HepG2 (cell line): ENCODE data around the gene ZNF653. TPM values are rescaled to one million over a fixed set of nuclear protein-coding genes. Genes with fewer than 3 reads are reported as not detected.

ENCODE experiments used
- ASH2L ChIP-seq: fragments of 300-600, 200-600 bp; sonication (generic); IDR thresholded peaks from 2 replicates; pipeline ENCODE4 v1.7.0; 2017; ENCODE audit warnings: low read depth, mild to moderate bottlenecking, moderate library complexity, mixed read lengths, low read length; ENCODE audit not compliant: insufficient read length
- ATF4 ChIP-seq, 2 experiments: fragments of 450-650 bp in 1 of 2; sonication (generic) in 1 of 2; formaldehyde crosslinking; IDR thresholded peaks; 2 replicates each; pipeline versions ENCODE4 v1.5.0 to v1.8.0; 2020 to 2022; ENCODE audit warnings: mild to moderate bottlenecking in 1 of 2, missing genetic modification reagents in 1 of 2
- FIP1L1 ChIP-seq: fragments of 200-400 bp; formaldehyde crosslinking; IDR thresholded peaks from 2 replicates; pipeline ENCODE4 v1.6.1; 2018; ENCODE audit warnings: low read depth, mild to moderate bottlenecking, low read length, moderate library complexity, borderline replicate concordance; ENCODE audit not compliant: insufficient read depth
- FOSL1 ChIP-seq: sonication (generic); formaldehyde crosslinking; IDR thresholded peaks from 2 replicates; pipeline ENCODE4 v1.9.0; 2021; ENCODE audit warnings: missing genetic modification reagents, borderline replicate concordance
- GTF2F1 ChIP-seq: fragments of 150-350 bp; IDR thresholded peaks from 2 replicates; pipeline ENCODE4 v1.6.1; 2014; ENCODE audit warnings: low read length
- HINFP ChIP-seq: sonication (generic); formaldehyde crosslinking; IDR thresholded peaks from 2 replicates; pipeline ENCODE4 v1.4.0; 2020; ENCODE audit warnings: low read depth, mild to moderate bottlenecking, missing genetic modification reagents
- HMG20A ChIP-seq: IDR thresholded peaks from 2 replicates; pipeline ENCODE4 v1.6.1; 2016; ENCODE audit warnings: borderline replicate concordance
- NRL ChIP-seq: sonication (generic); formaldehyde crosslinking; IDR thresholded peaks from 2 replicates; pipeline ENCODE4 v1.5.0; 2020; ENCODE audit warnings: missing genetic modification reagents, mild to moderate bottlenecking, moderate library complexity, borderline replicate concordance
- PBX3 ChIP-seq: sonication (generic); formaldehyde crosslinking; IDR thresholded peaks from 2 replicates; pipeline ENCODE4 v1.8.1; 2023; ENCODE audit warnings: missing genetic modification reagents, inconsistent platforms, borderline replicate concordance
- RAD51 ChIP-seq: fragments of 450-650 bp; IDR thresholded peaks from 2 replicates; pipeline ENCODE4 v1.6.1; 2016; ENCODE audit warnings: borderline replicate concordance
- SIX4 ChIP-seq: sonication (generic); formaldehyde crosslinking; IDR thresholded peaks from 2 replicates; pipeline ENCODE4 v1.4.0; 2020; ENCODE audit warnings: missing genetic modification reagents
- SYNCRIP ChIP-seq: fragments of 200-400 bp; formaldehyde crosslinking; IDR thresholded peaks from 2 replicates; pipeline ENCODE4 v1.6.1; 2018; ENCODE audit warnings: mild to moderate bottlenecking, low read depth, low read length; ENCODE audit not compliant: insufficient read depth
- TARDBP ChIP-seq: sonication (generic); formaldehyde crosslinking; IDR thresholded peaks from 2 replicates; pipeline ENCODE4 v1.8.0; 2022; ENCODE audit warnings: mild to moderate bottlenecking, missing genetic modification reagents
- TBP ChIP-seq: sonication (generic); formaldehyde crosslinking; IDR thresholded peaks from 2 replicates; pipeline ENCODE4 v1.5.0; 2020; ENCODE audit warnings: missing genetic modification reagents
- ZFAT ChIP-seq: sonication (generic); formaldehyde crosslinking; conservative IDR thresholded peaks from 2 replicates; pipeline ENCODE4 v1.8.1; 2023; ENCODE audit warnings: missing genetic modification reagents, inconsistent platforms
- ZMYM3 ChIP-seq: sonication (generic); formaldehyde crosslinking; IDR thresholded peaks from 2 replicates; pipeline ENCODE4 v1.5.1; 2020; ENCODE audit warnings: mild to moderate bottlenecking, missing genetic modification reagents
- ZNF121 ChIP-seq: sonication (generic); formaldehyde crosslinking; IDR thresholded peaks from 2 replicates; pipeline ENCODE4 v1.5.0; 2020; ENCODE audit warnings: mild to moderate bottlenecking, missing genetic modification reagents
- ZNF274 ChIP-seq: sonication (generic); formaldehyde crosslinking; IDR thresholded peaks from 2 replicates; pipeline ENCODE4 v1.5.1; 2020; ENCODE audit warnings: mild to moderate bottlenecking, missing genetic modification reagents
- ZNF3 ChIP-seq: IDR thresholded peaks from 2 replicates; pipeline ENCODE4 v1.7.0; 2017; ENCODE audit warnings: inconsistent platforms
- ZNF446 ChIP-seq: sonication (generic); formaldehyde crosslinking; IDR thresholded peaks from 2 replicates; pipeline ENCODE4 v1.5.0; 2020; ENCODE audit warnings: mild to moderate bottlenecking, missing genetic modification reagents
- ZNF460 ChIP-seq: sonication (generic); formaldehyde crosslinking; IDR thresholded peaks from 2 replicates; pipeline ENCODE4 v1.5.1; 2020; ENCODE audit warnings: missing genetic modification reagents, mild to moderate bottlenecking, borderline replicate concordance
- ZNF546 ChIP-seq: sonication (generic); formaldehyde crosslinking; conservative IDR thresholded peaks from 2 replicates; pipeline ENCODE4 v1.8.1; 2023; ENCODE audit warnings: mild to moderate bottlenecking, missing genetic modification reagents
- ZNF615 ChIP-seq: sonication (generic); formaldehyde crosslinking; IDR thresholded peaks from 2 replicates; pipeline ENCODE4 v1.5.0; 2020; ENCODE audit warnings: mild to moderate bottlenecking, missing genetic modification reagents, borderline replicate concordance
- ZNF616 ChIP-seq: sonication (generic); formaldehyde crosslinking; IDR thresholded peaks from 2 replicates; pipeline ENCODE4 v1.5.0; 2020; ENCODE audit warnings: low read depth, mild to moderate bottlenecking, missing genetic modification reagents
- ZNF841 ChIP-seq: sonication (generic); formaldehyde crosslinking; IDR thresholded peaks from 2 replicates; pipeline ENCODE4 v1.8.1; 2023; ENCODE audit warnings: missing genetic modification reagents, borderline replicate concordance
- polyA plus RNA-seq, 8 experiments: library from polyadenylated mRNA; depleted of rRNA in 3 of 8; stranded (reverse) in 7 of 8; unstranded in 1 of 8; fragments of >200 nt; fragmentation: Illumina TruSeq in 4 of 8; extraction: Trizol in 4 of 8; gene quantifications; 2 replicates each; pipeline versions ENCODE4 v1.2.1 to v1.2.3, GENCODE V29; 2011 to 2016; ENCODE audit warnings: low read depth in 4 of 8, missing spikeins in 1 of 8, mixed read lengths in 1 of 8; ENCODE audit not compliant: insufficient read depth in 1 of 8
- total RNA-seq, 5 experiments: library from RNA; depleted of rRNA; stranded (reverse); fragments of >200 nt; fragmentation: Illumina TruSeq; extraction: Trizol; gene quantifications; 2 replicates each; pipeline ENCODE4 v1.2.3, GENCODE V29; 2016; ENCODE audit warnings: low read depth in 1 of 5

Gene ZNF653
- total and polyA plus RNA-seq, 2 of the 13 experiments (the other 11 are each of a cell fraction or from before 2014, with no cell fraction given) = 4.7 to 7.1 TPM

GRCh38 chr19:11505504-11506100, at the start of gene ZNF653 (continued):
- TF ChIP-seq GTF2F1 = no peak
- TF ChIP-seq ZNF121 (CRISPR knock-in tag) = no peak
- no peak for TF ChIP-seq PBX3 (CRISPR knock-in tag)
- no peak for TF ChIP-seq ZMYM3 (CRISPR knock-in tag)
- TF ChIP-seq TARDBP = no peak
- no peak for TF ChIP-seq TBP
- TF ChIP-seq ZFAT (CRISPR knock-in tag) = no peak
- TF ChIP-seq ZNF615 (CRISPR knock-in tag) = no peak
- TF ChIP-seq ZNF841 (CRISPR knock-in tag) = no peak
- TF ChIP-seq ZNF274 (CRISPR knock-in tag) = peak; percentile 31; the same call in 1 of the 2 replicates
- no peak for TF ChIP-seq NRL
- TF ChIP-seq SIX4 = no peak
- no peak for TF ChIP-seq ZNF3 (CRISPR knock-in tag)
- TF ChIP-seq HMG20A (CRISPR knock-in tag) = no peak
- TF ChIP-seq RAD51 = no peak
- TF ChIP-seq ZNF616 (CRISPR knock-in tag) = peak; percentile 30; the same call in 1 of the 2 replicates
- TF ChIP-seq HINFP (CRISPR knock-in tag) = no peak
- TF ChIP-seq FOSL1 (CRISPR knock-in tag) = no peak
- TF ChIP-seq ZNF460 (CRISPR knock-in tag) = no peak
- no peak for TF ChIP-seq SYNCRIP
- no peak for TF ChIP-seq FIP1L1
- TF ChIP-seq ZNF446 (CRISPR knock-in tag) = no peak
- 0 out of 2 replicates have a peak, but pooled peaks have one; percentile 49 for TF ChIP-seq ZNF546 (CRISPR knock-in tag)
- 0 out of 4 replicates have a peak, but pooled peaks of 1 of the 2 experiments have one; percentile 13 for TF ChIP-seq ATF4 (CRISPR knock-in tag; IDR thresholded peaks at IDR 0.05)
- peak; percentile 90 for TF ChIP-seq ASH2L
